Activated T-cell treated with anti-CD3 and anti-CD28 coated beads, Interleukin-2, amount 50 U/mL, for 1 hour (primary cell): ENCODE measurements around the gene USP3.
"Not testable (repeated sequence)": the region's sequence is repeated elsewhere in the genome, so short reads cannot be mapped to it uniquely, and the experiment has no call there.

Experiments
- DNase-seq: peaks from one replicate; pipeline ENCODE4 v3.0.0-alpha.2; 2020

USP3 gene

GRCh38 chr15:63480441-63480821, 24.0 kb upstream of the USP3 start:
- DNase-seq: no peak

- DNase-seq: peak; percentile 26
Measured at GRCh38 chr15:63481105-63481810, 23.1 kb upstream of the USP3 start.

GRCh38 chr15:63482874-63483323, 21.5 kb upstream of the USP3 start:
- DNase-seq: no peak

GRCh38 chr15:63483521-63484371, 20.6 kb upstream of the USP3 start:
- no peak for DNase-seq

GRCh38 chr15:63484433-63485186, 19.8 kb upstream of the USP3 start:
- no peak for DNase-seq

GRCh38 chr15:63487076-63487757, 17.2 kb upstream of the USP3 start:
- peak; percentile 92 for DNase-seq

- DNase-seq: not testable (repeated sequence)
Measured at GRCh38 chr15:63487758-63488397, 16.5 kb upstream of the USP3 start.

GRCh38 chr15:63488398-63488960, 15.9 kb upstream of the USP3 start:
- DNase-seq: no peak

- no peak for DNase-seq
Measured at GRCh38 chr15:63489352-63489751, 15.0 kb upstream of the USP3 start.

- no peak for DNase-seq
Measured at GRCh38 chr15:63490345-63491034, 13.9 kb upstream of the USP3 start.

GRCh38 chr15:63491116-63491827, 13.1 kb upstream of the USP3 start:
- no peak for DNase-seq

GRCh38 chr15:63491979-63492378, 12.4 kb upstream of the USP3 start:
- no peak for DNase-seq

GRCh38 chr15:63492541-63493077, 11.8 kb upstream of the USP3 start:
- DNase-seq: no peak

- no peak for DNase-seq
Measured at GRCh38 chr15:63493436-63493835, 11.0 kb upstream of the USP3 start.

GRCh38 chr15:63494408-63494807, 10.0 kb upstream of the USP3 start:
- DNase-seq: no peak

- DNase-seq: no peak
Measured at GRCh38 chr15:63495343-63495742, 9.1 kb upstream of the USP3 start.

GRCh38 chr15:63495780-63496488, 8.5 kb upstream of the USP3 start:
- DNase-seq: no peak

GRCh38 chr15:63497642-63498467, 6.5 kb upstream of the USP3 start:
- DNase-seq: peak; percentile 72

- no peak for DNase-seq
Measured at GRCh38 chr15:63499175-63499549, 5.2 kb upstream of the USP3 start.
